ES-I3 (cell line): Measurements from ENCODE around the gene POU5F1.

ENCODE experiments used
- H3K36me3 ChIP-seq: 2 replicates; pipeline ENCODE4 v1.6.1; 2013; ENCODE audit warnings: mild to moderate bottlenecking, low read length, control low read depth, moderate library complexity; ENCODE audit not compliant: insufficient read depth
- H3K4me1 ChIP-seq: 2 replicates; pipeline ENCODE4 v1.6.1; 2013; ENCODE audit warnings: mild to moderate bottlenecking, control low read depth, low read length; ENCODE audit not compliant: insufficient read depth
- H3K9ac ChIP-seq: 2 replicates; pipeline ENCODE4 v1.6.1; 2013; ENCODE audit warnings: low read depth, mild to moderate bottlenecking, low read length, moderate library complexity
- H3K9me3 ChIP-seq: 2 replicates; pipeline ENCODE4 v1.6.1; 2013; ENCODE audit warnings: mild to moderate bottlenecking, low read length, moderate library complexity; ENCODE audit not compliant: control insufficient read depth, insufficient read depth

POU5F1 gene

GRCh38 chr6:31114541-31114878, 56.0 kb downstream of the POU5F1 start, which contains the start of gene PSORS1C1:
Gene PSORS1C1 (plus strand): TSS chr6:31114800. CDS start chr6:31129633, 14,833 bp downstream.
- Histone ChIP-seq H3K36me3 (no peaks in the 10 kb centered on the region), H3K4me1 (peaks cover 32% of the 10 kb centered on the region), H3K9ac (no peak within 1 kb of the TSS; the same call in 1 of the 2 replicates), H3K9me3 (no peaks in the 10 kb centered on the region)
